ENCODE measurements around the gene RFC4.
"Not testable (repeated sequence)": the region's sequence is repeated elsewhere in the genome, so short reads cannot be mapped to it uniquely, and the experiment has no call there.

The RFC4 gene

GRCh38 chr3:186806089-186807055 is at the start of gene RFC4:
RFC4 (minus strand) TSS chr3:186806482; CDS start chr3:186804713, 1,769 bp downstream.
- peak; percentile 95 for DNase-seq

- DNase-seq, result no peak
Observed at GRCh38 chr3:186854954-186855353, 48.7 kb upstream of the RFC4 start.

- no peak for DNase-seq
Observed at GRCh38 chr3:186854146-186854545, 47.9 kb upstream of the RFC4 start.

GRCh38 chr3:186852994-186853393 is 46.7 kb upstream of the RFC4 start:
- DNase-seq, result no peak

GRCh38 chr3:186851835-186852234 is 45.6 kb upstream of the RFC4 start:
- DNase-seq, result not testable (repeated sequence)

- peak; percentile 75 for DNase-seq
Observed at GRCh38 chr3:186849374-186849975, 43.2 kb upstream of the RFC4 start.

- DNase-seq, result no peak
Observed at GRCh38 chr3:186847437-186847836, 41.2 kb upstream of the RFC4 start.

GRCh38 chr3:186845756-186846155 is 39.5 kb upstream of the RFC4 start:
- DNase-seq, result no peak

- no peak for DNase-seq
Observed at GRCh38 chr3:186844908-186845307, 38.6 kb upstream of the RFC4 start.

GRCh38 chr3:186843039-186843432 is 36.8 kb upstream of the RFC4 start:
- no peak for DNase-seq

- DNase-seq, result no peak
Observed at GRCh38 chr3:186842426-186843038, 36.2 kb upstream of the RFC4 start, which contains the start of gene ADIPOQ. ADIPOQ (plus strand) TSS chr3:186842710; CDS start chr3:186853059, 10,349 bp downstream.

- no peak for DNase-seq
Observed at GRCh38 chr3:186841620-186842019, 35.3 kb upstream of the RFC4 start.

- DNase-seq, result peak; percentile 78
Observed at GRCh38 chr3:186839874-186840641, 33.8 kb upstream of the RFC4 start.

- DNase-seq, result no peak
Observed at GRCh38 chr3:186832276-186832675, 26.0 kb upstream of the RFC4 start.

GRCh38 chr3:186831798-186832197 is 25.5 kb upstream of the RFC4 start:
- DNase-seq, result no peak

- no peak for DNase-seq
Observed at GRCh38 chr3:186828340-186828739, 22.1 kb upstream of the RFC4 start.

GRCh38 chr3:186826976-186827857 is 20.9 kb upstream of the RFC4 start:
- peak; percentile 95 for DNase-seq

GRCh38 chr3:186826410-186826975 is 20.2 kb upstream of the RFC4 start:
- peak; percentile 19 for DNase-seq

- DNase-seq, result peak; percentile 31
Observed at GRCh38 chr3:186825872-186826409, 19.7 kb upstream of the RFC4 start.

- DNase-seq, result peak; percentile 88
Observed at GRCh38 chr3:186825294-186825821, 19.1 kb upstream of the RFC4 start.

Measured in hematopoietic multipotent progenitor cell treated with erythropoietin and hydrocortisone succinate and interleukin-3 and kit ligand, for 4 days (in vitro differentiated cells).